HG03135 (cell line): ENCODE data around the gene AP2B1.
"Not testable (repeated sequence)": the region's sequence is repeated elsewhere in the genome, so short reads cannot be mapped to it uniquely, and the experiment has no call there.

Experiments used
- ATAC-seq: cut with Tn5 transposase; IDR thresholded peaks from one replicate; pipeline ENCODE4 v1.9.1; 2021; ENCODE audit warnings: mild to moderate bottlenecking, moderate library complexity; ENCODE audit not compliant: unreplicated experiment

AP2B1 gene

DNA sequence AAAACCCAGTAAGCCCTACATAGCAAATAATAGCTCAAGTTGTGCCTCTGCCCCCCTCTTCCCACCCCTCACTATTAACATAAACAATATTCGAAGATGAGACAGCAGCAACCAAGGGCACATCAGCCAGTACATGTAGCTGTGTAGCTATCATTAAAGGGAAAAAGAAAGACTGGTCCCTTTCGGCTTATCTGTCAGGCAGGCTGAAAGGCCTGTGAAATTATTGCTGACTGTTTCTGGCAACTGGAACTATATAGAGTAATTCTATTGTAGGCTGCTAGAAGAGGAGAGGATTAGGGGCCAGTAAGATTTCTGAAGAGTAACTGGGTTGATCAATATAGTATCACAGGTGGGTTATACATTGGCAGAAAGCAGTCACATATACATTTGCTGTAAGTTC, 107.8 kb downstream of the AP2B1 start:
- ATAC-seq, result no peak

DNA sequence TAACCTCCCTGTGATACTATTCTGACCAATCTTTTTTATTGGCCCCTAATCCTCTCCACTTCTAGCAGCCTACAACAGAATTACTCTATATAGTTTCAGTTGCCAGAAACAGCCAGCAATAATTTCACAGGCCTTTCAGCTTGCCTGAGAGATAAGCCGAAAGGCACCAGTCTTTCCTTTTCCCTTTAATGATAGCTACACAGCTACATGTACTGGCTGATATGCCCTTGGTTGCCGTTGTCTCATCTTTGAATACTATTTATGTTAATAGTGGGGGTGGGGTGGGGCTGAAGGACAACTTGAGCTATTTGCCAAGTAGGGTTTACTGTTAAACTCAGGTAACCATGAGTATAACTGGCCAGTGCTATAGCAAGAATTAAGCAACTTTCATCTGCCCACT, 108.5 kb downstream of the AP2B1 start:
- no peak for ATAC-seq

DNA sequence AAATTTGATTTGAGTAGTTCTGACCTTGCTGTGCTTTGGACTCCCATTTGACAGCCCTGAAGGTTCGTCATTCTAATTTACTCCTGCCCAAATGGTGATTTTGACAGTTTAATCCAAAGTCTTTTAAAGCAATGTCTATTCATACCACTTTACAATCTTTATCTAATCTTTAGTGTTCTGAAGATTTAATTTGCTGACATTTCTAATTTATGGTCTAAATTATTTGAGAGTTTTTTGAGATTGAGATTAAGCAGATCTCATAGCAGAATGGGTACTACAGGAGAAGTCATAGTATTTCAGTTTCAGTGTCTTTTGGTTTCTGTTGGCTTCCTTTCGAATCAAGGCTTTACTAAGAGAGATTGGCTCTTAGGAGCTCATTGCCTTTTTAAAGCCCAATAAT, 111.7 kb downstream of the AP2B1 start:
- no peak for ATAC-seq

GRCh38 chr17:35700150-35700549, 113.0 kb downstream of the AP2B1 start:
- no peak for ATAC-seq

DNA sequence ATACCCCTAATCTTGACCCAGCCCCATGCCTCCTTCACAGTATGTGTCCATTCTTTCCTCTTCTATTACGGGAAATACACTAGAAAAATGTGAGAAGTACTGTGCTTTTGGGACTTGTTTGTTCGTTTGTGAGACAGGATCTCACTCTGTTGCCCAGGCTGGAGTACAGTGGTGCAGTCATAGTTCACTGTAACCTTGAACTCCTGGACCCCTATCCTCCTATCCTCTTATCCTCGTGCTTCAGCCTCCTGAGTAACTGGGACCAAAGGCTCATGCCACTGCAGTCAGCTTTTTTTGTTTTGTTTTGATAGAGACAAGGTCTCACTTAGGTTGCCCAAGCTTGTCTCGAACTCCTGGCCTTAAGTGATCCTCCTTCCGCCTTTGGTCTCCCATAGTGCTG, 114.4 kb downstream of the AP2B1 start:
- ATAC-seq, result no peak

DNA sequence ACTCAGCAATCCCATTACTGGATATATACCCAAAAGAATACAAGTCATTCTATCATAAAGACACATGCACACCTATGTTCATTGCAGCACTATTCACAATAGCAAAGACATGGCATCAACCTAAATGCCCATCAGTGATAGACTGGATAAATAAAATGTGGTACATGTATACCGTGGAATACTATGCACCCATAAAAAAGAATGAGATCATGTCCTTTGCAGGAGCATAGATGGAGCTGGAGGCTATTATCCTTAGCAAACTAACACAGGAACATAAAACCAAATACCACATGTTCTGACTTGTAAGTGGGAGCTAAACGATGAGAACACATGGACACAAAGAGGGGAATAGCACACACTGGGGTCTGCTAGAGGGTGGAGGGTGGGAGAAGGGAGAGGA, 116.2 kb downstream of the AP2B1 start:
- ATAC-seq, result not testable (repeated sequence)

DNA sequence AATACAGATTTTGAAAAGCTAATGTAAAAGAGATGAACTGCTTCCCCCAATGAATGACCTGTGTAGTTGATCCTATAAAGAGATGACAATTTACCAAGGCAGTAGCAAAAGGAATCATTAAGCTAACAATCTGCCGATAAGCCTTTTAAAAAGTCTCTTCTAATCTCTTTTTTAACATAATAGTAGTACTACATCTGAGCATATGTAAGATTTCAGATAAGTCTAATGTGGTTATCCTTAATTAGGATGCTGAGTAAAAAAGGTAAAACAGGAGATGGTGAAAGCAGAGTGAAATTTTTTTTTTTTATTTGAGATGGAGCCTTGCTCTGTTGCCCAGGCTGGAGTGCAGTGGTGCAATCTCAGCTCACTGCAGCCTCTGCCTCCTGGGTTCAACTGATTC, 118.1 kb downstream of the AP2B1 start:
- ATAC-seq, result no peak

GRCh38 chr17:35705705-35706104, 118.6 kb downstream of the AP2B1 start:
- no peak for ATAC-seq

- no peak for ATAC-seq
These were observed 121.0 kb downstream of the AP2B1 start for GRCh38 chr17:35708149-35708548.

- ATAC-seq, result no peak
These were observed 121.8 kb downstream of the AP2B1 start for GRCh38 chr17:35708951-35709350.

- ATAC-seq, result no peak
These were observed 122.8 kb downstream of the AP2B1 start for GRCh38 chr17:35709874-35710273.

- ATAC-seq, result no peak
These were observed 123.8 kb downstream of the AP2B1 start for GRCh38 chr17:35710950-35711349.

DNA sequence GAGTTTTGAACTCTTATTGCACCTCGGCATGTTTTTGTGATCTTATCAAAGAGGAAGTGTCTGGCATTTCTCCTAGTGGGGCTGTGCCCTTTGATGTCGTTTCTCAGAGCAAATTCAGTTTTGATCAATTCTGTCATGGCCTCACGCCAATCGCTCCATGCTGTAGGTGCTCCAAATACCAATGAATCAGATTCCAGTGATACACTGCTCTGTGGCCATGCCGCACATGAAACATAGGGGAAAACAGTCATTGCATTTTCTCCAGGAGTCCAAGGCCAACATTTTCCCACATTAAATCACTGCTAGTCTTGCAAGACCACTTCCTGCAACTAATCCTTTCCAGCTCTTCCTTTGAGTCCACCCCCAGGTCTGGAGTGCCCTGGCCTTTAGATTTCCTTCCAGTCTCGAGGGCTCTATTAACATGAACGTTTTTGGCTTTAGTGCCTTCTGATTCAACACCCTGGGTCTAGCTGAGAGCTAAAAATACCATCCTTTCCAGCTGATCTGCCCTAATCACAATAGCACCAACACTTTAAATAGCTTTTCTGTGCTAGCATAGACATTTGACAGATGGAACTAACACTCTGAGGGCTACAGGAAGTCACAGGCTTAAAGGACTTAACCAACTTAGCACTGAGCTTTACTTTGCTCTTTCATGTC, 126.1 kb downstream of the AP2B1 start:
- ATAC-seq, result no peak

GRCh38 chr17:35714988-35715387, 127.9 kb downstream of the AP2B1 start:
- ATAC-seq, result no peak

DNA sequence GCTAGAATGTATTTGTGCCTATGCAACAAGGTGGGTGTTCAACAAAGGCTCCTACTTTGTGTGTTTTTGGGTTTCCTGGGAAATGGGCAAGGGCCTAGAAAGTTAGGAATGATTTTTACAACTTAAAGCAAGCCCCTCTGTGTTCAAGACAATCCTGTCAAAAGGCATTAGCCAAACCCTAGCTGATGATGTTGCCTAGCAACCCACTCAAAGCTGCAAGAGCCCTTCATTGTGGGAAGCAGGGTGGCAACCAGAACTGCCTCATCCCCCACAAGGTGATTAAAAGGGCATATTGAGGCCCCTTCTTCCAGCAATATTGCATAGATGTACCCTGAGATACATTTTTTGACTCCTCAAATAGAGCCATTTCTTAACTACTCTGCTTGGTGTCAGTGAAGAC, 128.3 kb downstream of the AP2B1 start:
- no peak for ATAC-seq

DNA sequence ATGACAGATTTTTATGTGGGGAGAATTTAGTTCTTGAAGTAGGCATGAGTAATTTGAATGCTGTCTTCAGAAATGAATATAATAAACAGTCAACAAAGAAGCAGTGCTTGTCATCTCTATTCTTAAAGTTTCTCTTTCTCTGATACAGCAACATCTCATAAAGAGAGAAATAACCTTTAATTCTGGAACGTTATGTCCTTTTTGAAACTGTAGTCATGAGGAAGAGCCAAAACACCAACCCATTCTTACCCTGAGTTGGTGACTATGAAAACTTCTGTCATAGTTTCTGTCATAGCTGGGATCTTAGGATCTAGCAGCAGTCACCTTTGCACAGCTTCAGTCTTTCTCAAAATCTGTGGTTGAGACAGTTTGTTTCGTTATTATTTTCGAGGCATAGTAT, 129.1 kb downstream of the AP2B1 start:
- no peak for ATAC-seq

- no peak for ATAC-seq
These were observed 129.9 kb downstream of the AP2B1 start for GRCh38 chr17:35716897-35717465.

DNA sequence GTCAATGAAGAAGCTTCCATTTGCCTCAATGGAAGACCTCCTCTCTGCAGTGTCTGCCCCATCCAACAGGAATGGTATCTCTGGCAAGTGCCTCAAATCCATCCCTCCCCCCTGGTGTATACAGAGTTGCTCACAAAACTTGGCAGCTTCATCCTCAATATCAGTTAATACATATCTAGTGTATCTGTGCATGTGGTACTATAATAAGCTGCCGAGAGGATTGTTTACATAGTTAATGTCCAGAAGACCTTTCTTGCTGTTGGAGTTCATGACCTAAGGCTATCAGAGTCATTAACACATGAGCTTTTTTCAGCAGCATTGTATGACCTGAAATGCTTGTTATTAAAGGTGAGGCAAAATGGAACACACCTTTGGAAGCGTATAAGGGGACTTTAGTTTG, 130.4 kb downstream of the AP2B1 start:
- ATAC-seq, result no peak

DNA sequence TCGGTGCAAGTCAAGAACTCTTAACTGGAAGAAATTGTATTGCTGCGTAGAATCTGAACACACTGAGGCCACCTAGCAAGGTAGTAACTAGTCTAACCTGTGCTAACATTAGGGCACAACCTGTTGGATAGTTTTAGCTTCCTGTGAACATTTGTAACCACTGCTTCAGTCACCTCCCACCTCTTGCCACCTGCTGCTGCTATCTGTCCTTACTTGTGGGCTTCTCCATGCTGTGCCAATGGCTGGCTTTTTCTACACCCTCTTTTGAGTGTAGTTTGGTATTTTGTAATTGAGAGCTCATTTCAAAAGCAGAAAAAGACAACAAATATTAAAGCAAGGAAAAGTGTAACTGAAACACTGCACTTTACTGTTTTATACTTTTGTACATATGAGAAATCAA, 136.6 kb downstream of the AP2B1 start:
- ATAC-seq, result no peak

DNA sequence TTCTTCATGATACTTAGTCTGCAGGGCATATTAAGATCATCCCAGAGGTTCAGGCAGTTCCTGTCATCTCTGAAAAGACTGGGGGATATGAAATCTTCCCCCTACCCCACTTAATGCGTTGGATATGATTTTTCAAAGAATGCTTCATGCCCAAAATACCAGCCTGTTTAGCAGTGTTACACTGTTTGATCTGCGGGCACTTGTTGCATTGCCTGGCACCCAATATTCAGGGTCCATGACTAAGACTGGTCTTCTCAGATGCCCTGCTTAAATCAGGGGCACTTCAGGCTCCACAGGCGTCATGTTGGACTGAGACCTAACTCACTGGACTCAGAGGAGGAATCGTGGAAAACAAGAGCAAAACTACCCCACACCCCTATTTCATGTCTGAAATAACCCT, 137.9 kb downstream of the AP2B1 start:
- no peak for ATAC-seq

- ATAC-seq, result no peak
These were observed 138.6 kb downstream of the AP2B1 start for GRCh38 chr17:35725802-35726126.

- ATAC-seq, result no peak
These were observed 139.2 kb downstream of the AP2B1 start for GRCh38 chr17:35726127-35726952.
